WTC11 (cell line): Measurements from ENCODE around the gene TBC1D3I.
"Not testable (repeated sequence)": the region's sequence is repeated elsewhere in the genome, so short reads cannot be mapped to it uniquely, and the experiment has no call there.

Experiments
- ATF1 ChIP-seq: sonication (generic); formaldehyde crosslinking; IDR thresholded peaks from 2 replicates; pipeline ENCODE4 v1.8.1; 2023; ENCODE audit warnings: mild to moderate bottlenecking, moderate library complexity, missing genetic modification reagents
- CREM ChIP-seq: sonication (generic); formaldehyde crosslinking; IDR thresholded peaks from 2 replicates; pipeline ENCODE4 v1.8.1; 2022; ENCODE audit warnings: mild to moderate bottlenecking, missing genetic modification reagents, moderate library complexity
- ELF4 ChIP-seq: sonication (generic); formaldehyde crosslinking; IDR thresholded peaks from 2 replicates; pipeline ENCODE4 v1.8.1; 2022; ENCODE audit warnings: low read depth, mild to moderate bottlenecking, moderate library complexity, missing genetic modification reagents
- JUN ChIP-seq: sonication (generic); formaldehyde crosslinking; IDR thresholded peaks from 2 replicates; pipeline ENCODE4 v1.8.0; 2023; ENCODE audit warnings: mild to moderate bottlenecking, missing genetic modification reagents
- NR2C2 ChIP-seq: sonication (generic); formaldehyde crosslinking; IDR thresholded peaks from 2 replicates; pipeline ENCODE4 v1.8.0; 2022; ENCODE audit warnings: mild to moderate bottlenecking, missing genetic modification reagents
- TF ChIP-seq, protein P1 (sequence below): sonication (generic); formaldehyde crosslinking; IDR thresholded peaks from 2 replicates; pipeline ENCODE4 v1.8.1; 2023; ENCODE audit warnings: mild to moderate bottlenecking, missing genetic modification reagents
- TF ChIP-seq, protein P2 (sequence below): sonication (generic); formaldehyde crosslinking; IDR thresholded peaks from 2 replicates; pipeline ENCODE4 v1.8.0; 2023; ENCODE audit warnings: missing genetic modification reagents
- TF ChIP-seq, protein P3 (sequence below): fragments of 200-600 bp; IDR thresholded peaks from 2 replicates; pipeline ENCODE4 v1.8.0; 2022; ENCODE audit warnings: antibody characterized with exemption
- TF ChIP-seq, protein P4 (sequence below): sonication (generic); formaldehyde crosslinking; IDR thresholded peaks from 2 replicates; pipeline ENCODE4 v1.8.1; 2022; ENCODE audit warnings: mild to moderate bottlenecking, missing genetic modification reagents, moderate library complexity, borderline replicate concordance
- TF ChIP-seq, protein P5 (sequence below): sonication (generic); formaldehyde crosslinking; conservative IDR thresholded peaks from 2 replicates; pipeline ENCODE4 v1.8.1; 2022; ENCODE audit warnings: mild to moderate bottlenecking, missing genetic modification reagents
- TF ChIP-seq, protein P6 (sequence below): sonication (generic); formaldehyde crosslinking; IDR thresholded peaks from 2 replicates; pipeline ENCODE4 v1.8.1; 2022; ENCODE audit warnings: low read depth, missing genetic modification reagents, borderline replicate concordance
- TF ChIP-seq, protein P7 (sequence below): sonication (generic); formaldehyde crosslinking; IDR thresholded peaks from 2 replicates; pipeline ENCODE4 v1.8.1; 2022; ENCODE audit warnings: mild to moderate bottlenecking, moderate library complexity, missing genetic modification reagents
- TF ChIP-seq, protein P8 (sequence below): sonication (generic); formaldehyde crosslinking; IDR thresholded peaks from 2 replicates; pipeline ENCODE4 v1.8.0; 2022; ENCODE audit warnings: missing genetic modification reagents
- TF ChIP-seq, protein P9 (sequence below): sonication (generic); formaldehyde crosslinking; IDR thresholded peaks from 2 replicates; pipeline ENCODE4 v1.8.0; 2022; ENCODE audit warnings: mild to moderate bottlenecking, missing genetic modification reagents

DNA sequence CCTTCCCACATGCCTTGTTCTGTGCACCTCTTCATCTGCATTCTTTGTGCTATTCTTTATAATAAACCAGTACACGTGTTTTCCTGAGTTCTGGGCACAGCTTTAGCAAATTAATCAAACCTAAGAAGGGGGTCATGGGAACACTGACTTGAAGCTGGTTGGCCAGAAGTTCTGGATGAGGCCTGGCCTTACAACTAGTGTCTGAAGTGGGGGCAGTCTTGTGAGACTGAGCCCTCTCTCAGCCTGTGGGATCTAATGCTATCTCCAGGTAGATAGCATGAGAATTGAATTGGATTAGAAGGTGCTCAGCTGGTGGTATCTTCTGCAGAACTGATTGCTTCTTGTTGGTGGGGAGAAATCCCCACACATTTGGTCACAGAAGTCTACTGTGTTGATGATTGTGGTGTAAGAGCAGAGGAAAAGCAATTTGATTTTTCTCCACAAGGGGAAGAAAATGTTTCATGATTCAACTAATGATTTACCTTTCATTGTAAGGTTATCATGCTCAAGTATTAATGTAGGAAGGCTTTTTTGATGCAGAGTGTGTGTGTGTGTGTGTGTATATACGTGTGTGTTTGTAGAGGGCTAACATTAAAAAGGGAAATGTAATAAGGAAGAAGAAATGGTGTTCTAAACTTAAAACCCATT, 25.7 kb upstream of the TBC1D3I start:
- TF ChIP-seq, protein P1, sequence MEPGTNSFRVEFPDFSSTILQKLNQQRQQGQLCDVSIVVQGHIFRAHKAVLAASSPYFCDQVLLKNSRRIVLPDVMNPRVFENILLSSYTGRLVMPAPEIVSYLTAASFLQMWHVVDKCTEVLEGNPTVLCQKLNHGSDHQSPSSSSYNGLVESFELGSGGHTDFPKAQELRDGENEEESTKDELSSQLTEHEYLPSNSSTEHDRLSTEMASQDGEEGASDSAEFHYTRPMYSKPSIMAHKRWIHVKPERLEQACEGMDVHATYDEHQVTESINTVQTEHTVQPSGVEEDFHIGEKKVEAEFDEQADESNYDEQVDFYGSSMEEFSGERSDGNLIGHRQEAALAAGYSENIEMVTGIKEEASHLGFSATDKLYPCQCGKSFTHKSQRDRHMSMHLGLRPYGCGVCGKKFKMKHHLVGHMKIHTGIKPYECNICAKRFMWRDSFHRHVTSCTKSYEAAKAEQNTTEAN: not testable (repeated sequence)
- TF ChIP-seq, protein P2, sequence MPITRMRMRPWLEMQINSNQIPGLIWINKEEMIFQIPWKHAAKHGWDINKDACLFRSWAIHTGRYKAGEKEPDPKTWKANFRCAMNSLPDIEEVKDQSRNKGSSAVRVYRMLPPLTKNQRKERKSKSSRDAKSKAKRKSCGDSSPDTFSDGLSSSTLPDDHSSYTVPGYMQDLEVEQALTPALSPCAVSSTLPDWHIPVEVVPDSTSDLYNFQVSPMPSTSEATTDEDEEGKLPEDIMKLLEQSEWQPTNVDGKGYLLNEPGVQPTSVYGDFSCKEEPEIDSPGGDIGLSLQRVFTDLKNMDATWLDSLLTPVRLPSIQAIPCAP (CRISPR knock-in tag): not testable (repeated sequence)
- TF ChIP-seq, protein P3, sequence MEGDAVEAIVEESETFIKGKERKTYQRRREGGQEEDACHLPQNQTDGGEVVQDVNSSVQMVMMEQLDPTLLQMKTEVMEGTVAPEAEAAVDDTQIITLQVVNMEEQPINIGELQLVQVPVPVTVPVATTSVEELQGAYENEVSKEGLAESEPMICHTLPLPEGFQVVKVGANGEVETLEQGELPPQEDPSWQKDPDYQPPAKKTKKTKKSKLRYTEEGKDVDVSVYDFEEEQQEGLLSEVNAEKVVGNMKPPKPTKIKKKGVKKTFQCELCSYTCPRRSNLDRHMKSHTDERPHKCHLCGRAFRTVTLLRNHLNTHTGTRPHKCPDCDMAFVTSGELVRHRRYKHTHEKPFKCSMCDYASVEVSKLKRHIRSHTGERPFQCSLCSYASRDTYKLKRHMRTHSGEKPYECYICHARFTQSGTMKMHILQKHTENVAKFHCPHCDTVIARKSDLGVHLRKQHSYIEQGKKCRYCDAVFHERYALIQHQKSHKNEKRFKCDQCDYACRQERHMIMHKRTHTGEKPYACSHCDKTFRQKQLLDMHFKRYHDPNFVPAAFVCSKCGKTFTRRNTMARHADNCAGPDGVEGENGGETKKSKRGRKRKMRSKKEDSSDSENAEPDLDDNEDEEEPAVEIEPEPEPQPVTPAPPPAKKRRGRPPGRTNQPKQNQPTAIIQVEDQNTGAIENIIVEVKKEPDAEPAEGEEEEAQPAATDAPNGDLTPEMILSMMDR: not testable (repeated sequence)
- TF ChIP-seq, protein P4, sequence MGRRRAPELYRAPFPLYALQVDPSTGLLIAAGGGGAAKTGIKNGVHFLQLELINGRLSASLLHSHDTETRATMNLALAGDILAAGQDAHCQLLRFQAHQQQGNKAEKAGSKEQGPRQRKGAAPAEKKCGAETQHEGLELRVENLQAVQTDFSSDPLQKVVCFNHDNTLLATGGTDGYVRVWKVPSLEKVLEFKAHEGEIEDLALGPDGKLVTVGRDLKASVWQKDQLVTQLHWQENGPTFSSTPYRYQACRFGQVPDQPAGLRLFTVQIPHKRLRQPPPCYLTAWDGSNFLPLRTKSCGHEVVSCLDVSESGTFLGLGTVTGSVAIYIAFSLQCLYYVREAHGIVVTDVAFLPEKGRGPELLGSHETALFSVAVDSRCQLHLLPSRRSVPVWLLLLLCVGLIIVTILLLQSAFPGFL (CRISPR knock-in tag): not testable (repeated sequence)
- TF ChIP-seq CREM (CRISPR knock-in tag); ATF1; NR2C2 (CRISPR knock-in tag); JUN; ELF4 (CRISPR knock-in tag): not testable (repeated sequence)
- TF ChIP-seq, protein P5, sequence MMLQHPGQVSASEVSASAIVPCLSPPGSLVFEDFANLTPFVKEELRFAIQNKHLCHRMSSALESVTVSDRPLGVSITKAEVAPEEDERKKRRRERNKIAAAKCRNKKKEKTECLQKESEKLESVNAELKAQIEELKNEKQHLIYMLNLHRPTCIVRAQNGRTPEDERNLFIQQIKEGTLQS (CRISPR knock-in tag): not testable (repeated sequence)
- TF ChIP-seq, protein P6, sequence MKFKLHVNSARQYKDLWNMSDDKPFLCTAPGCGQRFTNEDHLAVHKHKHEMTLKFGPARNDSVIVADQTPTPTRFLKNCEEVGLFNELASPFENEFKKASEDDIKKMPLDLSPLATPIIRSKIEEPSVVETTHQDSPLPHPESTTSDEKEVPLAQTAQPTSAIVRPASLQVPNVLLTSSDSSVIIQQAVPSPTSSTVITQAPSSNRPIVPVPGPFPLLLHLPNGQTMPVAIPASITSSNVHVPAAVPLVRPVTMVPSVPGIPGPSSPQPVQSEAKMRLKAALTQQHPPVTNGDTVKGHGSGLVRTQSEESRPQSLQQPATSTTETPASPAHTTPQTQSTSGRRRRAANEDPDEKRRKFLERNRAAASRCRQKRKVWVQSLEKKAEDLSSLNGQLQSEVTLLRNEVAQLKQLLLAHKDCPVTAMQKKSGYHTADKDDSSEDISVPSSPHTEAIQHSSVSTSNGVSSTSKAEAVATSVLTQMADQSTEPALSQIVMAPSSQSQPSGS (CRISPR knock-in tag): not testable (repeated sequence)
- TF ChIP-seq, protein P7, sequence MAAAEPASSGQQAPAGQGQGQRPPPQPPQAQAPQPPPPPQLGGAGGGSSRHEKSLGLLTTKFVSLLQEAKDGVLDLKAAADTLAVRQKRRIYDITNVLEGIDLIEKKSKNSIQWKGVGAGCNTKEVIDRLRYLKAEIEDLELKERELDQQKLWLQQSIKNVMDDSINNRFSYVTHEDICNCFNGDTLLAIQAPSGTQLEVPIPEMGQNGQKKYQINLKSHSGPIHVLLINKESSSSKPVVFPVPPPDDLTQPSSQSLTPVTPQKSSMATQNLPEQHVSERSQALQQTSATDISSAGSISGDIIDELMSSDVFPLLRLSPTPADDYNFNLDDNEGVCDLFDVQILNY: not testable (repeated sequence)
- TF ChIP-seq, protein P8, sequence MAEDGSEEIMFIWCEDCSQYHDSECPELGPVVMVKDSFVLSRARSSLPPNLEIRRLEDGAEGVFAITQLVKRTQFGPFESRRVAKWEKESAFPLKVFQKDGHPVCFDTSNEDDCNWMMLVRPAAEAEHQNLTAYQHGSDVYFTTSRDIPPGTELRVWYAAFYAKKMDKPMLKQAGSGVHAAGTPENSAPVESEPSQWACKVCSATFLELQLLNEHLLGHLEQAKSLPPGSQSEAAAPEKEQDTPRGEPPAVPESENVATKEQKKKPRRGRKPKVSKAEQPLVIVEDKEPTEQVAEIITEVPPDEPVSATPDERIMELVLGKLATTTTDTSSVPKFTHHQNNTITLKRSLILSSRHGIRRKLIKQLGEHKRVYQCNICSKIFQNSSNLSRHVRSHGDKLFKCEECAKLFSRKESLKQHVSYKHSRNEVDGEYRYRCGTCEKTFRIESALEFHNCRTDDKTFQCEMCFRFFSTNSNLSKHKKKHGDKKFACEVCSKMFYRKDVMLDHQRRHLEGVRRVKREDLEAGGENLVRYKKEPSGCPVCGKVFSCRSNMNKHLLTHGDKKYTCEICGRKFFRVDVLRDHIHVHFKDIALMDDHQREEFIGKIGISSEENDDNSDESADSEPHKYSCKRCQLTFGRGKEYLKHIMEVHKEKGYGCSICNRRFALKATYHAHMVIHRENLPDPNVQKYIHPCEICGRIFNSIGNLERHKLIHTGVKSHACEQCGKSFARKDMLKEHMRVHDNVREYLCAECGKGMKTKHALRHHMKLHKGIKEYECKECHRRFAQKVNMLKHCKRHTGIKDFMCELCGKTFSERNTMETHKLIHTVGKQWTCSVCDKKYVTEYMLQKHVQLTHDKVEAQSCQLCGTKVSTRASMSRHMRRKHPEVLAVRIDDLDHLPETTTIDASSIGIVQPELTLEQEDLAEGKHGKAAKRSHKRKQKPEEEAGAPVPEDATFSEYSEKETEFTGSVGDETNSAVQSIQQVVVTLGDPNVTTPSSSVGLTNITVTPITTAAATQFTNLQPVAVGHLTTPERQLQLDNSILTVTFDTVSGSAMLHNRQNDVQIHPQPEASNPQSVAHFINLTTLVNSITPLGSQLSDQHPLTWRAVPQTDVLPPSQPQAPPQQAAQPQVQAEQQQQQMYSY (CRISPR knock-in tag): not testable (repeated sequence)
- TF ChIP-seq, protein P9, sequence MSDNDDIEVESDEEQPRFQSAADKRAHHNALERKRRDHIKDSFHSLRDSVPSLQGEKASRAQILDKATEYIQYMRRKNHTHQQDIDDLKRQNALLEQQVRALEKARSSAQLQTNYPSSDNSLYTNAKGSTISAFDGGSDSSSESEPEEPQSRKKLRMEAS: not testable (repeated sequence)
